ENCODE data around the gene SNRPD3.

The SNRPD3 gene

GRCh38 chr22:24585927-24586546 lies 30.2 kb downstream of the SNRPD3 start:
- no peak for TF ChIP-seq CTCF (IDR thresholded peaks at IDR 0.05; ENCODE audit: low read depth, low read length, missing control alignments)

GRCh38 chr22:24587251-24587650 lies 31.5 kb downstream of the SNRPD3 start:
- no peak for DNase-seq (ENCODE audit: extremely low read depth, low read depth)
- TF ChIP-seq CTCF (IDR thresholded peaks at IDR 0.05; ENCODE audit: low read depth, low read length, missing control alignments) = no peak
- no peak overlapping the region for H3K4me3 ChIP-seq (replicated peaks; ENCODE audit: low read depth, low read length)

More at GRCh38 chr22:24585927-24586546, 30.2 kb downstream of the SNRPD3 start:
- no peak overlapping the region for H3K4me3 ChIP-seq (replicated peaks; ENCODE audit: low read depth, low read length)
- no peak for DNase-seq (ENCODE audit: extremely low read depth, low read depth)

- TF ChIP-seq CTCF (IDR thresholded peaks at IDR 0.05; ENCODE audit: low read depth, low read length, missing control alignments) = no peak
- no peak overlapping the region for H3K4me3 ChIP-seq (replicated peaks; ENCODE audit: low read depth, low read length)
These were observed 32.1 kb downstream of the SNRPD3 start for GRCh38 chr22:24587948-24588347.

GRCh38 chr22:24588381-24588756 lies 32.6 kb downstream of the SNRPD3 start:
- no peak overlapping the region for H3K4me3 ChIP-seq (replicated peaks; ENCODE audit: low read depth, low read length)
- no peak for TF ChIP-seq CTCF (IDR thresholded peaks at IDR 0.05; ENCODE audit: low read depth, low read length, missing control alignments)
- DNase-seq (ENCODE audit: extremely low read depth, low read depth) = no peak

More at GRCh38 chr22:24587948-24588347, 32.1 kb downstream of the SNRPD3 start:
- DNase-seq (ENCODE audit: extremely low read depth, low read depth) = no peak

GRCh38 chr22:24588757-24589481 lies 33.1 kb downstream of the SNRPD3 start:
- no peak overlapping the region for H3K4me3 ChIP-seq (replicated peaks; ENCODE audit: low read depth, low read length)
- no peak for TF ChIP-seq CTCF (IDR thresholded peaks at IDR 0.05; ENCODE audit: low read depth, low read length, missing control alignments)
- DNase-seq (ENCODE audit: extremely low read depth, low read depth) = no peak

GRCh38 chr22:24589518-24590030 lies 33.8 kb downstream of the SNRPD3 start:
- no peak overlapping the region for H3K4me3 ChIP-seq (replicated peaks; ENCODE audit: low read depth, low read length)
- TF ChIP-seq CTCF (IDR thresholded peaks at IDR 0.05; ENCODE audit: low read depth, low read length, missing control alignments) = no peak
- no peak for DNase-seq (ENCODE audit: extremely low read depth, low read depth)
